Suppressor macrophage treated with lipopolysaccharide for 1 hour (primary cell): Measurements from ENCODE around the gene OR4D2.

Experiments
- DNase-seq, 3 donors: peaks; one replicate each; pipeline ENCODE4 v3.0.0-alpha.2; 2020 to 2022

The OR4D2 gene

DNA sequence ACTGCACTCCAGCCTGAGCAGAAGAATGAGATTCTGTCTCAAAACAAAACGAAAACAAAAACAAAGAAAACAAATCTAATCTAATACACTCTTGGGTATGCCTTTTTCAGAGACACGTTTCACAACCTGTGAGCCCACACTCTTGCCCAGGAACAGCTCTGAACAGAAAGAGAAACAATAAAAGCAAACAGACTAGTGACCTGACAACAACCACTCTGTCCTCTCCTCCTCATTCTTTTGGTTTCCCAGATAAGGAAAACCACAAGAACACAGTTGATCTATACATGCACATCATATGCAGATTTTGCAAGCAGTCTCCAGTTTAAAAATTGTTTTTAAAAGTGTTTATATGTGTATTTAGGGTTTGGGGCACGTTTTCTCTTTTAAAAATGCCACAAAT is 51.0 kb downstream of the OR4D2 start:
- DNase-seq = no peak

DNA sequence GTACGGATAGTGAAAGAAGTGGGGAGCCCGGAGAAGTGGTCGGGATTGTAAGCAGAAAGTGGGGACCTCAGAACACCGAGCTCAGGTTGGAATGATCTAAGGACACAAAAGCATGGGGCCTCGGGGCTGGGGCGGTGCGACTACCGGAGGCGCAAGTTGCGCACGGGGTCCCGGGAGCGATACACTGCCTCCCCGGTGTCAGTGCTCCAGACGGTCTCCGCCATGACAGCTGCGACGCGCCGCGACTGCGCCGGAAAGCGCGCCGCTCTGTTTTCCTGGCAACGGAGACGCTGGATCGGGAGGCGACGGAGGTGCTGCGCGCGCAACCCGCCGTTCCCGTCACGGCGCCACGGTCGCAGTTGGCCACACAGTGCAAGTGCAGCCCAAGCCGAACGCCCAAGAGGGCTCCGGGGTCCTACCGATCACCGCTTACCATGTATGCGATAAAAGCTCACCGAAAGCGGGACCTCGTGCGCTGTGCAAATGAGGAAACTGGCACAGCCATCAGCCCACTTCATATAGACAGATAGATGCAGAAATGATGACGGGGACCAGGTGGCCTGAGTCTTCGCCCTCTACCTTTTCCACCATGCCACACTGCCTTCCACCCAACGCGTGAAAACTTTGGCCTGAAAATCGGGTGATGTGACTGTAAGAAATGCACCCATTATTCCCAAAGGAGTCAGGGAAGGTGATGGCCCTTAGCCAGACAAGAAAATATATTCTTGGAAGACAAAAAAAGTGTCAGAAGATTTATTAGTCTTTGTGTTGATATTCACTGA is 52.4 kb downstream of the OR4D2 start, which contains the start of gene MKS1:
TSS of gene MKS1 (minus strand) at position 249 of the 782 bp plus-strand sequence. CDS start at position 224, 25 bp downstream.
- peak; percentile 96 to 98 (median 98) for DNase-seq

DNA sequence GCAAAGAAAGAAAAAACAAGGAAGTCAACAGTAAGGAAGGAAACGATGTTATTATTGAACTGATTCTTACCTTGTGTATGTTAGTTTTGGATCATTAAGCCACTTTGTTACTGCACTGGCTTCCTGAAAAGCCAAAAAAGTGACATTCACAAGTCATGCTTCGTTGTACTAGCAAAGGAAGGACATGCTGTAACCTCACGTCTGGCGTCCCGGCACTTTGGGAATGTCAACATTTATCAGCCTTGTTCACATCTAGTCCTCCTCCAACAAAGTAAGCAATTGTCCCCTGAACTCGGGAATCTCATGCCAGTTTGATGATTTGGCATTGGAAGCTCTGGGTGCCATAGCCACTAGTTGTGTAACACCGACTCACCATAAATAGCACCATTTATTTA is 53.0 kb downstream of the OR4D2 start:
- DNase-seq = no peak
